HG03521 (cell line): ENCODE measurements around the gene RP2.

Experiments
- ATAC-seq: cut with Tn5 transposase; IDR thresholded peaks from one replicate; pipeline ENCODE4 v1.9.1; 2021; ENCODE audit warnings: mild to moderate bottlenecking, moderate library complexity; ENCODE audit not compliant: unreplicated experiment

The RP2 gene

DNA sequence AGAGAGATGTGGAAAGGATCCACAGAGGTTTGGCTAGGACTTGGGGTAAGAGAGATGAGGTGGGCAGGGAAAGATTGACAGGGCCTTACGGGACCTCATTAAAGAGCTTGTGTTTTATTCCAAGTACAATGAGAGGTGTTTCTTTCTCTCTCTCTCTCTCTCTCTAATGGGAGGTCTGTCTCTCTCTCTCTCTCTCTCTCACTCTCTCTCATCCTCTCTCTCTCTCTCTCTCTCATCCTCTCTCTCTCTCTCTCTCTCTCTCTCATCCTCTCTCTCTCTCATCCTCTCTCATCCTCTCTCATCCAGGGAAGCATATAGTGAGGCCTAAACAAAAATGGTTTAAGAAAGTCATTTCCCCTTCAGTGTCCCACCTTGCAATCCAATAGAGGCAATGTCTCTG is 80.8 kb downstream of the RP2 start:
- no peak for ATAC-seq

DNA sequence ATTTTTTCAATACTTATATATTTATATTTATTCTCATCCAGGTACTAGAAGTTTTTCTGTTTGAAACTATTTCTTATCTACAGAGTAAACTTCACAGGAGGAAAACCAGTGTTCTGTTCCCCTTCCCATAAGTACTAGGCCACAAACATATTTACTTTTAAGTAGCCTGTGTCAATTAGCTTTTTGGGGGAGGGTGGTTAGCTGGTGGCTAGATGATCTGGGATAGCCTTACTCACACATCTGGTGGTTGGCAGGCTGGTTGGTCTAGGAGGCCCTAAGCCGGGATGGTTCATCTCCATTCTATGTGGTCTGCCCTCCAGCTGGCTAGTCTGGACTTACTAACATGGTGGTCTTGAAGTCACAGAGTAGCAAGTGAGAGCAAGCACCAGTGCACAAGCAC is 81.6 kb downstream of the RP2 start:
- no peak for ATAC-seq

DNA sequence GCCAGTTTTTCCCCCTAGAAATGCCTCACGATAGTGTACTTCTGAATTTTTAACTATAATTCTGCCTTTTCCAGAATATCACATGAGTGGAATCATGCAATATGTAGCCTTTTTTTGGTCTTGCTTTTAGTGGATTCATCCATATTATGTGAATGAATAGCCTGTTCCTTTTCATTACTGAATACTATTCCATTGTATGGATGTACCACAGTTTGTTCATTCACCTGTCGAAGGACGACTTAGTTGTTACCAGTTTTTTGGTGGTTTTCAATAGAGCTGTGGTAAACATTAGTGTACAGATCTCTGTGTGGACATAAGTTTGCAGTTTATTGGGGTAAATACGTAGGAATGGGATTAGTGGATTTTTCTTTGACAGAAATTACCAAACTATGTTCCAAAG is 83.4 kb downstream of the RP2 start:
- ATAC-seq, result no peak

DNA sequence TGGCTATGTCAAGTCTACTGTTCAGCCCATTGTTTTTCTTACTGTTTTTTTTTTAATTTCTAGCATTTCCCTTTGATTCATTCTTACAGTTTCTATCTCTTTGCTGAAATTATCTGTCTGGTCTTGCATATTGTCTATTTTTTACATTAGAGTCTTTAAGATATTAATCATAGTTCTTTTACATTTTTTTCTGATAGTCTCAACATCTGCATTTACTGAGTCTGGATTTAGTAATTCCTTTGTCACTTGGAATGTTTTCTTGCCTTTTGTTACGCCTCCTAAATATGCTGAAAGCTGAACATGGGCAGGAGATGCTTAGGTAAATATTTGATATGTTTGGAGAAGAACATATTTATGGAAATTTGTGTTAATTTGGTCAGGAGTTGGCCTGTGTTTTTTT is 85.8 kb downstream of the RP2 start:
- ATAC-seq, result no peak

DNA sequence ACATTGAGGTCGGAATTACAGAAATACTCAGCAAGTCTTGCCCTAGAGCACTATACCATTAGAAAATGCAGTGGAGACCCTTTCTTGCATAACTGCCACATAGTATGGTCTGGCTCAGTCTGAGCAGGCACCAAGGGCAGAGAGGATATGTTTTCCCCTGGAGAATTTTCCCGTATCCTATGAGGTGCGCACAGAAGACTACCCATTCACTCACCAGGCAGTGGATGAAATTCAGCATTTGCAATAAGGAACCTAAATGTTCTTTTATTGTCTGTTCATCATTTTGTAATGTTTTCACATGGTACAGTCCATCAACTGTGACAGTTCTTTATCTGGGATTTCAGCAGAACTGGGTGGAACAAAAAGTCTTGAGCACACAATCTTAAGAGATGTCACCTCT is 90.9 kb downstream of the RP2 start:
- no peak for ATAC-seq

DNA sequence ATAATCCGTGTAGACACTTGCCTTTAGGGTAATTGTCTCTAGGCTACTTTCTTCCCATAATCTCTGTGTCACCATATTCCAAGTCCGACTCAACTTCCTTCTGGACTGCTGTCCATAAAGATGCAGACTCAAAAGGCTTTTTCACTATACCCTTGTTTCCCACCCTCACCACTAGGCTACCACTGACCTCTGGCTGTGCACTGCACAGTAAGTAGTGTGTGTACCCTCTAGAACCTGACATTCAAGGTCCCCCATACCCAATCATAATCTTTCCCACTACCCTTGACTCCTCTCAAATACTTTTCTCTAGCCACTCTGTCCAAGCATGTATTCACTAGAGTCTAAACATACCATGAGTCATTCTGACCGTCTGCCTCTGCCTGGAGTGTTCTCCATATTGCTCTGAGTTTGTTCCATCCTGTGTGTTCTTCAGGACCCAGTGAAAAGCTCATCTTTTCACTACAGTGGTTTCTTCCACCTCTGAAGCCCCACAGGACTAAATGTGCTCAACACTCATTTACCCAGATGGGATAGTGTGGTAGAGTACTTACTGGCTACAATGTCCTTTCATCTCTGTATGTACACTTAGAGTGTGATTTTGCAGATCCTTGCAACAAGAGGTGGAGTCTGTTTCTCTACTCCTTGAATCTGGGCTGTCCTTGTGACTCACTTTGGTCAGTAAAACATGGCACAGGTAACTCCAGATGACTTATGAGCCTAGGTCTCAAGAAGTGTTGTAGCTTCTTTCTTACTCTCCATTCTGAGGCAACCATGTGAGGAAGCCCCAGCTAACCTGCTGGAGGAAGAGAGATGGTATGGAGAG is 92.8 kb downstream of the RP2 start:
- ATAC-seq, result no peak
